B cell (primary cell): ENCODE data around the gene PPP1R3C.

Experiments
- EZH2 ChIP-seq: IDR thresholded peaks from 2 replicates; pipeline ENCODE4 v1.6.1; 2012; ENCODE audit warnings: borderline replicate concordance, low read depth, mild to moderate bottlenecking, moderate library complexity, low read length; ENCODE audit not compliant: insufficient read depth, poor library complexity, severe bottlenecking
- TF ChIP-seq, protein P1 (sequence below): fragments of 200-600 bp; IDR thresholded peaks from one replicate; pipeline ENCODE4 v1.8.0; 2022; ENCODE audit warnings: antibody characterized with exemption, mild to moderate bottlenecking

DNA sequence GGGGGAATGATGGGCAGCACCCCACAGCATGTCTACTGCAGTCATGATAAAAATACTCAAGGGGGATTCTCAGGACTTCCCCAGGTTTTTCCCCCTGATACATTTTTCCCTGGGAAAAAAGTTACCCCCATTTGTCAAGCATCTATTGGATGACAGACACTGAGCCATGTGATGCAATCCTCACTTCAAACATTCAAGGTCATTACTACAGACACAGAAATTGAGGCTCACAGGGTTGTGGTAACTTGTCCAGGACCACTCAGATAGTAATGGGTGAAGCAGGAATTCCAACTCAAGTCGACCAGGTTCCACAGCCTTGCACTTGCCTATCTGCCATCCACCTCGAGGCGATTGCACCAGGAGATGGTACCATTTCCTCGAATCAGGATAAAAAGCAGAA, 31.7 kb downstream of the PPP1R3C start:
- TF ChIP-seq, protein P1, sequence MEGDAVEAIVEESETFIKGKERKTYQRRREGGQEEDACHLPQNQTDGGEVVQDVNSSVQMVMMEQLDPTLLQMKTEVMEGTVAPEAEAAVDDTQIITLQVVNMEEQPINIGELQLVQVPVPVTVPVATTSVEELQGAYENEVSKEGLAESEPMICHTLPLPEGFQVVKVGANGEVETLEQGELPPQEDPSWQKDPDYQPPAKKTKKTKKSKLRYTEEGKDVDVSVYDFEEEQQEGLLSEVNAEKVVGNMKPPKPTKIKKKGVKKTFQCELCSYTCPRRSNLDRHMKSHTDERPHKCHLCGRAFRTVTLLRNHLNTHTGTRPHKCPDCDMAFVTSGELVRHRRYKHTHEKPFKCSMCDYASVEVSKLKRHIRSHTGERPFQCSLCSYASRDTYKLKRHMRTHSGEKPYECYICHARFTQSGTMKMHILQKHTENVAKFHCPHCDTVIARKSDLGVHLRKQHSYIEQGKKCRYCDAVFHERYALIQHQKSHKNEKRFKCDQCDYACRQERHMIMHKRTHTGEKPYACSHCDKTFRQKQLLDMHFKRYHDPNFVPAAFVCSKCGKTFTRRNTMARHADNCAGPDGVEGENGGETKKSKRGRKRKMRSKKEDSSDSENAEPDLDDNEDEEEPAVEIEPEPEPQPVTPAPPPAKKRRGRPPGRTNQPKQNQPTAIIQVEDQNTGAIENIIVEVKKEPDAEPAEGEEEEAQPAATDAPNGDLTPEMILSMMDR, result no peak
- TF ChIP-seq EZH2, result no peak
